Peyer's patch (tissue), 4 donors: ENCODE data around the gene ZNF664. TPM values are rescaled to one million over a fixed set of nuclear protein-coding genes. Genes with fewer than 3 reads are reported as not detected.

ENCODE experiments used
- DNase-seq, 3 donors: peaks; one replicate each; pipeline ENCODE4 v3.0.0-alpha.2; 2017 to 2019
- H3K27ac ChIP-seq, 4 donors: fragments of 200-600 bp; sonication (generic); one replicate each; pipeline ENCODE4 v1.5.1; 2016 to 2019
- H3K27me3 ChIP-seq, 2 donors: fragments of 200-600 bp; sonication (generic); one replicate each; pipeline ENCODE4 v1.5.1; 2019
- H3K36me3 ChIP-seq, 3 donors: fragments of 200-600 bp; sonication (generic); one replicate each; pipeline ENCODE4 v1.5.1; 2016 to 2019
- H3K4me1 ChIP-seq, 4 donors: fragments of 200-600 bp; sonication (generic); one replicate each; pipeline ENCODE4 v1.5.1; 2016 to 2019
- H3K4me3 ChIP-seq, 4 donors: fragments of 200-600 bp; sonication (generic); 1 replicate in 3 of 4; 2 replicates in 1 of 4; pipeline ENCODE4 v1.5.1; 2016 to 2019; ENCODE audit warnings: mild to moderate bottlenecking in 1 of 4
- H3K9me3 ChIP-seq, 4 donors: fragments of 200-600 bp; sonication (generic); one replicate each; pipeline ENCODE4 v1.5.1; 2016 to 2019; ENCODE audit warnings: mild to moderate bottlenecking in 1 of 4
- CTCF ChIP-seq, 6 experiments: fragments of 450-650 bp in 4 of 6; fragments of 200-600 bp in 2 of 6; sonication (generic) in 1 of 6; IDR thresholded peaks; one replicate each; pipeline ENCODE4 v1.5.1; 2017 to 2019; ENCODE audit warnings: antibody characterized with exemption in 6 of 6, mild to moderate bottlenecking in 3 of 6, moderate library complexity in 1 of 6
- POLR2A ChIP-seq, 2 donors: fragments of 450-650 bp; IDR thresholded peaks; one replicate each; pipeline ENCODE4 v1.5.1; 2017; ENCODE audit warnings: antibody characterized with exemption in 2 of 2, mild to moderate bottlenecking in 2 of 2, moderate library complexity in 2 of 2
- total RNA-seq, 4 donors: library from RNA; depleted of rRNA; stranded (reverse); fragments of >200 nt; gene quantifications; one replicate each; pipeline ENCODE4 v1.1.0, GENCODE V29; 2016

ZNF664 gene
- total RNA-seq, 4 donors from 2014 or later = 75.9 to 160 (median 114) TPM

GRCh38 chr12:123948401-123948795 is 24.6 kb upstream of the ZNF664 start:
- DNase-seq = no peak
- Histone ChIP-seq H3K9me3 (no peaks in the 10 kb centered on the region), H3K4me1 (peaks cover 0 to 9% (median 0%) of the 10 kb centered on the region in 4 donors), H3K27ac (peak overlapping the region in 2 of 4 donors; percentile 65 to 87), H3K4me3 (peak overlapping the region in 1 of 4 donors; percentile 25), H3K27me3 (no peaks in the 10 kb centered on the region), H3K36me3 (peaks cover 0 to 15% (median 0%) of the 10 kb centered on the region in 3 donors)
- TF ChIP-seq CTCF (IDR thresholded peaks at IDR 0.05) = no peak
- no peak for TF ChIP-seq POLR2A (IDR thresholded peaks at IDR 0.05)

GRCh38 chr12:123948796-123949769 is 23.9 kb upstream of the ZNF664 start:
- DNase-seq = peak in 2 of 3 donors; percentile 70 to 79
- H3K4me3 ChIP-seq = peak overlapping the region in 1 of 4 donors; percentile 25
- no peaks in the 10 kb centered on the region for H3K9me3 ChIP-seq
- peak overlapping the region in 3 of 4 donors; percentile 35 to 87 (median 65) for H3K27ac ChIP-seq
- peaks cover 0 to 9% (median 0%) of the 10 kb centered on the region in 4 donors for H3K4me1 ChIP-seq
- no peak for TF ChIP-seq CTCF (IDR thresholded peaks at IDR 0.05)
- TF ChIP-seq POLR2A (IDR thresholded peaks at IDR 0.05) = peak in 1 of 2 donors; percentile 10
- peaks cover 0 to 10% (median 0%) of the 10 kb centered on the region in 3 donors for H3K36me3 ChIP-seq
- no peaks in the 10 kb centered on the region for H3K27me3 ChIP-seq

GRCh38 chr12:123949770-123950165 is 23.2 kb upstream of the ZNF664 start:
- Histone ChIP-seq H3K27me3 (no peaks in the 10 kb centered on the region), H3K36me3 (peaks cover 0 to 6% (median 0%) of the 10 kb centered on the region in 3 donors), H3K4me1 (peaks cover 0 to 9% (median 0%) of the 10 kb centered on the region in 4 donors), H3K27ac (peak overlapping the region in 3 of 4 donors; percentile 35 to 87 (median 65)), H3K4me3 (no peak overlapping the region), H3K9me3 (no peaks in the 10 kb centered on the region)
- no peak for DNase-seq
- TF ChIP-seq POLR2A (IDR thresholded peaks at IDR 0.05) (no peak), CTCF (IDR thresholded peaks at IDR 0.05) (no peak)

GRCh38 chr12:123950476-123951349 is 22.3 kb upstream of the ZNF664 start:
- DNase-seq = peak in 1 of 3 donors; percentile 35
- H3K4me3 ChIP-seq = no peak overlapping the region
- H3K27ac ChIP-seq = no peak overlapping the region
- H3K4me1 ChIP-seq = peaks cover 0 to 9% (median 0%) of the 10 kb centered on the region in 4 donors
- H3K9me3 ChIP-seq = no peaks in the 10 kb centered on the region
- H3K27me3 ChIP-seq = no peaks in the 10 kb centered on the region
- TF ChIP-seq CTCF (IDR thresholded peaks at IDR 0.05) = no peak
- H3K36me3 ChIP-seq = no peaks in the 10 kb centered on the region

GRCh38 chr12:123951467-123951866 is 21.5 kb upstream of the ZNF664 start:
- no peak for DNase-seq
- H3K4me1 ChIP-seq = peaks cover 0 to 9% (median 0%) of the 10 kb centered on the region in 4 donors

More at GRCh38 chr12:123951467-123951866, 21.5 kb upstream of the ZNF664 start:
- TF ChIP-seq CTCF (IDR thresholded peaks at IDR 0.05) (no peak), POLR2A (IDR thresholded peaks at IDR 0.05) (no peak)
- Histone ChIP-seq H3K27me3 (no peaks in the 10 kb centered on the region), H3K27ac (no peak overlapping the region), H3K36me3 (no peaks in the 10 kb centered on the region), H3K9me3 (no peaks in the 10 kb centered on the region), H3K4me3 (no peak overlapping the region)
